Amygdala (tissue), 56 donors: Measurements from ENCODE around the gene PLD1.

ENCODE experiments used
- DNase-seq, 56 donors: peaks; one replicate each; lab custom pipeline; 2025; lab: John Stamatoyannopoulos, UW

The PLD1 gene

GRCh38 chr3:171682743-171683142, 127.5 kb downstream of the PLD1 start:
- no peak for DNase-seq

GRCh38 chr3:171680726-171681411, 129.4 kb downstream of the PLD1 start:
- no peak for DNase-seq

- DNase-seq, result no peak
These were observed 131.3 kb downstream of the PLD1 start for GRCh38 chr3:171678971-171679492.

- DNase-seq, result no peak
These were observed 132.6 kb downstream of the PLD1 start for GRCh38 chr3:171677706-171678105.

- no peak for DNase-seq
These were observed 133.6 kb downstream of the PLD1 start for GRCh38 chr3:171676601-171677175.

- no peak for DNase-seq
These were observed 136.3 kb downstream of the PLD1 start for GRCh38 chr3:171673951-171674350.

GRCh38 chr3:171672538-171672937, 137.7 kb downstream of the PLD1 start:
- DNase-seq, result no peak

GRCh38 chr3:171672124-171672523, 138.2 kb downstream of the PLD1 start:
- no peak for DNase-seq

GRCh38 chr3:171671709-171672108, 138.6 kb downstream of the PLD1 start:
- no peak for DNase-seq

- DNase-seq, result no peak
These were observed 143.8 kb downstream of the PLD1 start for GRCh38 chr3:171666516-171666915.

GRCh38 chr3:171663805-171664204, 146.5 kb downstream of the PLD1 start:
- no peak for DNase-seq

- DNase-seq, result no peak
These were observed 148.8 kb downstream of the PLD1 start for GRCh38 chr3:171661484-171661883.

GRCh38 chr3:171660188-171660587, 150.1 kb downstream of the PLD1 start:
- DNase-seq, result no peak

GRCh38 chr3:171658841-171659240, 151.4 kb downstream of the PLD1 start:
- DNase-seq, result no peak

GRCh38 chr3:171654809-171655208, 155.5 kb downstream of the PLD1 start:
- peak in 6 of 56 donors; percentile 6 to 43 (median 18) for DNase-seq

GRCh38 chr3:171654326-171654725, 156.0 kb downstream of the PLD1 start:
- no peak for DNase-seq

- DNase-seq, result no peak
These were observed 156.6 kb downstream of the PLD1 start for GRCh38 chr3:171653701-171654100.

GRCh38 chr3:171652932-171653331, 157.4 kb downstream of the PLD1 start:
- DNase-seq, result no peak

- DNase-seq, result no peak
These were observed 160.2 kb downstream of the PLD1 start for GRCh38 chr3:171649911-171650592.

GRCh38 chr3:171649267-171649666, 161.0 kb downstream of the PLD1 start:
- DNase-seq, result no peak

GRCh38 chr3:171648069-171648468, 162.2 kb downstream of the PLD1 start:
- DNase-seq, result no peak
